DMS79 (cell line): ENCODE measurements around the gene PTPRG.

ENCODE experiments used
- DNase-seq: peaks from one replicate; lab custom pipeline; 2025; lab: John Stamatoyannopoulos, UW

Gene PTPRG

DNA sequence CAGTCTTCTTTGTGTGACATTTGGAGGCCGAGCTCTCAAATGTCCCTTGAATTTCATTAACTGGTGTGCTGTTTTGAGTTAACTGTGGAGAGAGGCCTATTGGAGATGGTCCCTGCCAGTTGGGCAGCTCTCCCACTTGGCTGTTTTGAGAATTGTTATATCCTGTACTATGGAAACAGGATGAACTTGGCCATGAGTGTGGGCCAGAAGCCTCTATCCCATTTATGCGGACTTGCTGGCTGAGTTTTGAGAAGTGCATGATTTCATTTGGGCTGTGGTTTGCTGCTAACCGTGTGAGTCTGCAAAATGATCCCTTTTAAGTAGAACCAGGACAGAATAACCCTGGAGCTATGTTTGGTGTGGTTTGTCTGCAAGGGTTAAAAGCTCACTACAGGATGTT lies 366.0 kb downstream of the PTPRG start:
- no peak for DNase-seq

DNA sequence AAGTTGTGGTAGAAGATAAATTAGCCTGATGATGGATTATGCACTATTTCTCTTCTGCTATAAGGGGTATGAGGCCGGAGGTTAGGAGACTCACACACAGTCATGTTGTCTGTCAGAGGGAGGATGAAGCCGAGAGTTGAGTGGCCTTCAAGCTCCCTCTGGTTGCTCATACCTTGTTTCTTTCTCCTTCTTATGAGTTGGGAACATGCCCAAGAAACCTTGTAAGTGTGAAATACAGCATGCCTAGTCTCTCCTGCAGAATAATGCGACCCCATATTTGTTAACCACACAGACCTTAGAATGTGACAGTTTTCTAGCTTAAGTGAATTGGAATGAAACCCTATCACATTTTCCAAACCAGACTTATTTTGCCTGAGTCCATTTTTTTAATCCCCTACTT lies 366.7 kb downstream of the PTPRG start:
- DNase-seq, result no peak

DNA sequence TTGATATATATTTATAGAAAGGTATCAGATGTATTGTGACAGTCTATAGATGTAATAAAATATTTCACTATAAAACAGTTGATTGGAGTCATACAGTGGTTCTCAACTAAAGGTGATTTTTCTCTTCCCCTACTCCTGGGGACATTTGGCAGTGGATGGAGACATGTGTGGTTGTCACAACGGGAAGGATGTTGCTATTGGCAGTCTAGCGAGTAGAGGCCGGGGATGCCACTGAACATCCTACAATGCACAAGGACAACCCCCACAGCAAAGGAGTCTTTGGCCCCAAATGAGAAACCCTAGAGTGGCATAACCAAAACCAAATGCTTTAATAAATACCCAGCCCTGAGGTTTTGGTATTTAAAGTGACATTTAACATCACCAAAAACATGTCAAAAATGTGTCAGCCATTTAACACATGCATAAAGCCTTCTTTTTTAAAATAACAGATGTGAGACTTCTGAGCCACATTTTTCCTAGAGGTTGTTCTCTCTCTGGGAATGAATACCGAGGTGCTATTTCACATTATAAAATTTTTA lies 367.5 kb downstream of the PTPRG start:
- no peak for DNase-seq

DNA sequence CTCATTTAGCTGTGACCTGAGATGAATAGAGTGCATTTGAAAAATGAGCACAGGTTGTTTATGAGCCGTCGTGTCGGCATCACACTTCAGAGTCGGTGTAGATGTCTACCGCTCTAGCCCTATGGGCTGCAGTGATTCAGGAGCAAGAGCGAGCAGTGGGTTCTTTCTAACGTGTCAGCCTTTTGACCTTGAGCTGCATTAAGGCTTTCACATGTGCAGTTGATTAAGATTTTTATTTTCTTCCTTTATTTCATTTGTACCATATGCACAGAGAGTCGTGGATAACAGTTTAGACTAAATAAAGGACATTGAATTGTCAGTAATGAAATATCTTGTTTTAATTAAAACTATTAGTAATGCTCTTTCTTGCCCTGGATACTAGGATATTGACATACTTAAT lies 368.2 kb downstream of the PTPRG start:
- DNase-seq, result no peak

DNA sequence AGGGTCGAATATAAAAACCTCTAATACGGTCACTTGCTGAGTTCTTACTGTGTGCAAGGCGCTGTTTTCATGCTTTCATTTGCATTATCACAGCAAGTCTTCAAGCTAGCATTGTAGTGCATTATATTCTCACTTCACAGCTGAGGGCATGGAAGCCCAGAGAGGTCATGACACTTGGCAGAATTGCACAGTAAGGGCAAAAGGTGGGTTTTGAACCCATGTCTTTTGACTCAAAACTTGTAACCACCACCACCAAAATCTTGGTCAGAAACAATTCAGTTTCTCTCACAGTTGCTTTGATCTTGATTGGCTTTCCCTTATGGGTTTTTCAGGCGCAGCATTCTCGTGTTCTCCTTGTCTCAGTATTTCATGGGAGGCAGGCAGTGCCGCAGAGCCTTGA lies 371.1 kb downstream of the PTPRG start:
- no peak for DNase-seq

DNA sequence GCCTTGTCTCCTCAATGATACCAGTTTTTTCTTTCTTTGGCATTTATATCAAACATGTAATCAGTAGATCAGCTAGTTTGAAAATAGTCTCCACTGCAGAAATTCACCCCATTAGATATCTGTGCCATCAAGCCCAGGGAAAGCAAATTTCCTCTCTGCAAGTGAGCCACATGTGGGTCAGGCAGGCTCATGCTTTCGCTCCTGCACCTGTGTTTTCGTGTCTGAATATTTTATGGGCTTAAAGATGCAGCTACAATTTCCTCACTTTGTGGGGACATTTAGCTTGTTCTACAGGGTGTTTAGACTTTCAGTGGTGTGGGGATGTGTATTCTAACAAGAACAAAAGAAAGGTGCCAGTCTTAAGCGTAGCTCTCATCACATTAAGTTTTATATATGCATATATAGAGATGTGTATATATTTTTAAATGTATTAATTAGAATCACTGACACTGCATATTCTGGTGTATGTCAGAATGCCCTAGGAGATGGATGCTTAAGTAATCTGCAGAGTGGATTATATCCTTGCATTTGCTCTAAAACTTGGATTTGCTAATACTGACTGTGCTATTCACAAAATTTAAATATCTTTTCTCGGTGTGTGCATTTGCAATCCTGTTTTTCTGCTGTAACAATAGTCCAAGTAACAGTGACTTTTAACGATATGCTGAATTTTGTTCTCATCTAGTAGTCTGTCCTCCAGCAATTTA lies 372.6 kb downstream of the PTPRG start:
- no peak for DNase-seq

DNA sequence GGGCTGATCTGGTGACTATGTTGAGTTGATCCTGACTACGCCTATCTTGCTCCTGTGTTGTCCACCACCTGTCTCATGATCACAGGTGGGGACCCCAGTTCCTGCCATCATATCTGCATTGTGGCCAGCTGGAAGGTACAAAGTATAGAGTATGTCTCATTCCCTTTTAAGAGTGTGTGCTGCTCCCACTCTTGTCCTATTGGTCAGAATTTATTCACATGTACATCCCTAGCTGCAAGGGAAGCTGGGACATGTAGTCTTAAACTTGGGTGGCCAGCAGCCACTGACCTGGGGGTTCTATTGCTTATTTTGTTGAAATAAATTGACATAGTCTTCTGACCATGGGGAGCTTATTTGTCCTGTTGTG lies 373.1 kb downstream of the PTPRG start:
- no peak for DNase-seq

DNA sequence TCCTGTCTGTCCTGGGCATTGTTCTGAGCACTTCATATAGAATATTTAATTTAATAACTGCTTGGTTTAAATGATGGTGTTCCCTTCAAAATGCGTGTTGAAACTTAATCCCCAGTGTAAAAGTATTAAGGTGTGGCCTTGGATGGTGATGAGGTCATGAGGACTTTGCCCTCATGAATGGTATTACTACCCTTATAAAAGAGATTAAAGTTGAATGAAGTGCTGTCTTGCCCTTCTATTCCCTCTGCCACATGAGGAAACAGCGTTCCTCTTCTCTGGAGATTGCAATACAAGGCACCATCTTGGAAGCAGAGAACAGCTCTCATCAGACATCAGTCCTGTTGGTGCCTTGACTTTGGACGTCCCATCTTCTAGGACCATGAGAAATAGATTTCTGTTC lies 374.4 kb downstream of the PTPRG start:
- DNase-seq, result no peak

DNA sequence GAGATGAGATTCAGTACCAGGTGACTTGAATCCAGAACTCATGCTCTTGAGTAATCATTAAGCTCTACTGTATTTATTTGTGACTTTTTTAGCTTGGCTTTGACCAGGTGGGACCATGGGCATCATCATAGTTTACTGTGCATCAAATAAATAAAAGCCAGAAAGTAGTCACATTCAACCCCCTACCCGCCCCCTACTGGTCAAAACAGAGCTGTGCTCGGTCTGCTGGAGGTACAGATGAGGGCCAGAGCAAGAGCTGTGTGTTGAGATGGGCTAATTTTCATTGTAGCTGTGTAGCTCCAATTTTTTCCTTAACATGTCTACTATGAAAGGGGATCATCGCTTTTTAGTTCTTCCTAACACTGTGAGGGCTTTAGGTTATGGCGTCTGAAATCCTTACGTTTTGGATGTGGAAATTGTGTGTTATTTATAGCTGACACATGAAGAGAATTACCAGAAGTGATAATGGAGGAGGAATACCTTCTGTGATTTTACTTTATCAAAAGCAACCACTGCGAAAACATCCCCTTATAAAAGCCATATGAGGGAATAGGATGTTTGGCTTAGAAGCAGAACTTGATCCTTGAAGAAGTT lies 375.1 kb downstream of the PTPRG start:
- no peak for DNase-seq

DNA sequence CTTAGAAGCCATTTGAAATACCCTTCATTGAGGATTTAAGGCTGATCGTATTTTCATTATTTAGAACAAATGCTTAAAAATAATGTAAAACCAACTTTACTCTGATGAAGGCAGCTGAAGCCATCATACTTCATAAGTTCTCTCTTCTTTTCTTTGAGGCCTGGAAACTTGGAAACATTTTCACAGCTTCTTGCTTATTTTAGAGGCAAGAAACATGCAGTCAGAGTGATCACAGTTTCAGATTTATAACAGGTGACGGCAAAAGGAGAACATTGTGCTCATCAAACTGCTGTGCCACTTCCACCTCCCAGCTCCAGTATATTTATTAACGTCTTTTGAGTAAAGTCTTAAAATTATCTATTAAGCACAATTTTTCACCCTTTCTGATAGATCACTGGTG lies 376.1 kb downstream of the PTPRG start:
- no peak for DNase-seq

DNA sequence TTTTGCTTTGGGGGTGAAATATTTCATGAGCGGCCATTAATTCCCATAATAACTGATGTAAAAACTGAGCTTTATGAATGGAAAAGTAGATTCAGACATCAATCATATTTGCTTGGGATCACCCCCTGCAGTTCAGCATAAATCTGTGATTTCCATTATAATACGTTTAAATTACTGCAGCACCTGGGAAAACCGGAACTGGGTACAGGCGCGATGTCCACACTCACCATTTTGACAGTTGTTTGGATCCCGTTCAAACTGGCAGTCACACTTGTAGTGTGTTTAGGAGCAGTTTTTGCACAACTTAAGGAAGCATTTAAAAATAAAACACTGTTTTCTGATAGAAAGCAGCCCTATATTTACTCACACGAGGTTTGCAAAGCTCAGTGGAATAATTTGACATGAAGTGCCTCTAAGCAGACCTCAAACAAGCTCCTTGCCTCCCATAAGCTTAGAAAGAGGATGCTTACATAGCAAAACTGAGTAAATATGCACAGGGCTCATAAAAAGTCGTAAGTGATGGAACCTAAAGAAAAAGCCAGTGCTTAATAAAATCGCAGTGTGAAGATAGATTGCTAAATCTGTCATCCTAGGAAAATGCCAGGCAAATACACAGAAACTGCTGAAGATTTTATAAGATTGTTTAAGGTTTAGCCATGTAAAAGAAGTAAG lies 377.6 kb downstream of the PTPRG start:
- no peak for DNase-seq

DNA sequence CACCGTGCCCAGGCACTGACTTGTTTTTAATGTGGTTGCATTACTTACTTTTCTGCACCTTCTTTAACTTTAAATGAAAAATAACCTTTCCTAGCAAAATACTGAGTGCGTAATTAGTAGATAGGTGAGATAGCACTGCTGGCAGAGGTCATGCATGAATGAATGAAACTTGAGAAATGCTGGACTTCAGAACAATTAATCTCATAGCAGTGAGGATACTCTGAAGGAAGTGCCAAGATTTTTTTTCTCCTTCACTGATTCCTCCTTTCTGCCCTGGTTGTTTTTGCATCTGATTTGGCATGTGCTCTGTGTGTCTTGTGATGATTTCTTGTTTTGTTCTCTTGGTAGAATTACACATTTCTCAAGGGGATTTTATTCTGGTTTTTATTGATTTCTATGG lies 378.9 kb downstream of the PTPRG start:
- no peak for DNase-seq

DNA sequence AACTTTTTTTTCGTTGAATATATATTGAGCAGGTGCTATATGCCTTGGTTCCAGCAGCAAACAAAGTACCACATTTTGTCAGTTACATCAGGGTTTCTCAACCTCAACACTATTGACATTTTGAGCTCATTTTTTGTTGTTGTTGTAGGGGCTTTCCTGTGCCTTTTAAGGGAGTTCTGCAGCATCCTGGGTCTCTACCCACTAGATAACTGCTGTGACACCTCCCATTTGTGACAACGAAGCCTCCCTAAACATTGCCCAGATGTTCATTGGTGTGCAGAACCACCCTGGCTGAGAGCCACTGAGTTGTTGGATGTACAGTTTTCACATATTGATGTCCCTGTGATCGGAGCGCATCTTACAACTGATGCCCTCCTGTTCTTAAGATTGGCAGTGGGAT lies 382.6 kb downstream of the PTPRG start:
- no peak for DNase-seq

DNA sequence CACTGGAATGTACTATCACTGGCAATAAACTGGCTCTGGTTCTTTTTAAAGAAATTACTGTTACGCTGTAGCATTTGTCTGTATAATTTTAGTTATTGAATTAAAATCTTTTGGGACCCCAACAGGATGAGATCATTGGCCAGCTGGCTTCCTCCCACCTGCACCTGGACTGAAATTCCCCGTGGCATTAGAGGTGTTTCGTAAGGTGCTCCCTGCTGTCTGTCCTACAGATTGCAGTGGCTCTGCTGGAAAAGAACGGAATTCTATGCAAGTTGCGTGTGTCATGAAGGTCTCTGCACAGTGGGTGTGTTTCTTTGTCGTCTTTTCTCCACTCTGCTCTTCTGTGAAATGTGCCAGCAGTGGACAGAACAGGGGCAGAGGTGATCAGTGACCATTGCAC lies 383.4 kb downstream of the PTPRG start:
- no peak for DNase-seq

DNA sequence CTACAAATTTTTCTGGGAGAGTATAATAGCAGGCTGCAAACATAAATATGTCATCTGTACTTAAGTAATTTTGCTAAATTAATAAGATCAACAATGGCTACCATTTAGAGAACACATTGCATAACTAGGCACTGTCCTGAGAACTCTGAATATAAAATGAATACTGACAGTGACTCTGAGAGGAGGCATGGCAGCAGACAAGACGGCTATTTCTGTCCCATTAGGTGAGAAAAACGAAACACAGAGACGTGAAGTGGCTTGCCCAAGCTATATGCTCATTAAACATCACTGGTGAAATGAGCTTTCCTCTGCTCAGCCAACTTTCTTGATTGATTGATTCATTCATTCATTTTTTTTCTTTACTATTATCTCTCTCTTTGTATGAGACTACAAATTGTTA lies 384.3 kb downstream of the PTPRG start:
- DNase-seq, result no peak

DNA sequence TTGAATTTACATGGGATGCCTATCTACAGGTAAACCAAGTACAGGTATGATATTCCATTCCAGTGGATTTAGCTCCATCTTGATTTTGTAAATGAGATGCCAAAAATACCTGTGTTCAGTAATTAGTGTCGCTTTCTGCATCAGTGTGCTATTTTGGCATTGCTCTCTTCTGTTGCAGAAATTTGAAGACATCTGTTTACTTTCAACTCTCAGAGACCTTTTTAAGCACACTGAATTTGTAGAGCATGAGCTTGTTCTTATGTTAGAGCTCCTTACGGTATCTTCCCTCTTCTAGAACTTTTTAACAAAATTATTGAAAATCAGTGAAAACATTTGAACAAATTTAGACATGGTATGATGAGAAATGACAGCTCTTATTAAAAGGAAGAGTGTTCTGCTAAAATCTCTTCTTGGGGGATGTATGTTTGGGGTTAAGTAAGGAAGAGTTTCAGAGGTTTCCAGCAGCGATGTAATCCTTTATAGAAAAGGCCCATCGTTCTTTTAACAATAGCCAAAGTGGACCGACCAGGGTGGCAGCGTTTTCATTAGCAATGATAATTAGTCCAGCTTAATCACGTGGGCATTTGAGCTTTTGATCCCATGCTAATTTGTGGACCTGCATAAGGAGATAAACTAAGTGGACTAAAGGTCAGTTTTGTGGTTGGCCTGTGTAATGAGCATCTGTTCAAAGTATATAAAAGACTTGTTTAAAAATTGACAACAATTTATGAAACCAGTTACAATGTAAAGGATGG lies 385.4 kb downstream of the PTPRG start:
- no peak for DNase-seq

DNA sequence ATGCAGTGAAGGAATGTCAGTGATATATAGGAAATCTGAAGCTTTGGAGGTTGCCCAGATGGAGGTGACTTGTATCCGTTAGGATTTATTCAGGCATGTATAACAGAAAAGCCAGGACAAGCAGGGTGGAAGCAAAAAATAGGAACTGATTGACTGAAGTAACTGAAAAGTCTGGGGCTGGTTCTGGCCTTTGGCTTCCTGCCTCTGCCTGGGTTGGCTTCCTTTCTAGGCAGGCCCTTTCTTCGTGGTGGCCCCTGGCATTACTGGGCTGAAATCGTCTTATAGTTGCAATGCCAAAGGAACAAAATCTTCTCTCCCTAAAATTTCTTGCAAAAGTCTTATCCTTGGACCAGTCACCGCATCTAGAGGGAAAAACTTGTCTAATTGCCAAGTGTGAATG lies 386.1 kb downstream of the PTPRG start:
- DNase-seq, result no peak

DNA sequence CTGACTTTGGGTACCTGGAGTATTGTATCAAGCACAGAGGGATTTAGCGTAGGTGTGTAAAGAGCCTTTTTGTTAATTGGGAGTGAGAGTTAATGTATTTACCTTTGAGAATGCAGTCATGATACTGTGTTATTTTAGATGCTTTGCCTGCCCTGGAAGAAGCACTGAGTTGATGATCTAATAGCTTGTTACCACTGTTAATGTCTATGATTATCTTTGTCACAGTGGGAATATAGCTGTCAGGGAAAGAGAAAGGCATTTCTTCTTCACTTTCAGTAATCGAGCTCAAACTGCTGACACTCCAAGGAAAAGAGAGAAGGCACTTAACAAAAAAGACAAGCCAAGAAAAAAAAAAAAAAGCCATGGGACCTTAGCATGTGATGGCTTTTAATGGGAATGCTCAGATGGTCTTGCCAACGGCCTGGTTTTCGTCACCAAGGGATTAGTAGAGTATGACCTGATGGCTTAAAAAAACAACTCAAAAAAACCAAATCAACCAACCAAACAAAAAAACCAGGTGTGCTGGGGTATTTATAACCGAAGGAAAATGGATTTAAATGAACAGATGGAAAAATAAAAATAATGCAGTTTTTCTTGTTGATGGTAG lies 387.4 kb downstream of the PTPRG start:
- no peak for DNase-seq

DNA sequence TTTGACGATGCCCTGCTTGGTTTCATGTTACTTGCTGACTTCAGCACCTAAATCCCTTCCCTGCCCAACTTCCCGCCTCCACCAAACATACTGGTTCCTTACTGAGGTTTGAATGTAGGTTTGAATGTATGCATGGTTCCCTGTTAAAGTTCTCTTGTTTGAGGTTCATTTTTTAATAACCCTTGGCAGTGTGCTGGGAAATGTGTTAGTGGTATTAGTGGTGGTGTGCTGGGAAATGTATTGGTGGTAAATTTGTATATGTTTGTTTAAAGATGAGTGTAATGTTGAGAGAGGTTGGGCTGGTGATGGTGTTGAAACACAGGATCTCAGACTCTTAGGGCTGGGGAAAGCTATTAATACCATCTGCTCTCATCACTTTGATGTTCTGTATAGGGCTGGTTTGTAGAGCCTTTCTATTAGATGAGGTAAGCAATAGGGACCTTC lies 392.7 kb downstream of the PTPRG start:
- no peak for DNase-seq

DNA sequence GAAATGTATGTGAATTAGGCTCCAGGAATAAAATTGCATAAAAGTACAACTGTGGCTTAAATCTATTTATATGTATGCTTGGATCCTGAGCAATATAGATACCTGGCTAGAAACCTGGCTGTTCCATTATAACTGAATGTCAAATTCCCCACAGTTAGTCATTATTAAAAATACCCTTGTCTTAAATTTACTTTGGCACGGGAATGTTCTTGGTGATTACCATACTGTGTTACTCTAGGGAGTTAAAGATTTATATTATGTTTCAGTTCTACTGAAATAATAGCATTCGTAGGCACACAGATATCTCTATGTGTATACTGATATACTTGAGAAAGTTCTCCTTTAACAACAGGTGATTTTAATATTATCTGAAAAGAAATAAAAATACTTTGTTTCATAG lies 394.1 kb downstream of the PTPRG start:
- DNase-seq, result no peak

DNA sequence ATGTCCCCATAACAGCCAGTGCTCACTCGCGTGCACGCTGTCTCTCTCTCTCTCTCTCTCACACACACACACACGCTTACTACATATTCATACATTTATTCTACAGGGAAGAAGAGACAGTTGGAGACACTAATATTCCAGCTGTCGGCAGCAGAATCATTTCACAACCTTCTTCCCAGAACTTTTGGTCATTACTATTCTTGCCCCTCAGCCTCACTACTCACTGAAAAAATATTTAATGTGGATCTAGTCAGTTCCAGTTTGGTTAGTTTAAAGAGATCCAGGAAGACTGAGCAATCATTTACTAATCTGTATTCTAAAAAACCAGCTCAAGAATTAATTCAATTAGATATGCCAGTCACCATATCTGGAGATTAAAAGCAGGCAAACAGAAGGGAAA lies 394.9 kb downstream of the PTPRG start:
- no peak for DNase-seq

DNA sequence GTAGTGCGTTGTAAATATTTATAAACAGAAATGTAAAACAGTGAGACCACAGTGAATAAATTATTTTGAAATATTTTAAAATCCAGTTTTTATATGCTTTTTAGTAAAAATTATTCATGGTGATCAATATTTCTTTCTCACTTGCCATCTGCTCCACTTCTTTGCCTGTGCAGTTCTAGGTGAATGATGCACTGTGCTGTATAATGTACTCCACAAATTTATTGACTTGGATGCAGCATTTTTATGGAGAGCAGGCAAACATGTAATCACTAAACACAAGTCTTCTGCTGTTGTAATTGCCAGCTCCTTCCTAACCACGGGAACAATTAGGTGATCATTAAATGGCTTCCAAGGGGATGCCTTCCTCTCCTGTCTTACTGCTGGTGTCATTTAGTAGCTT lies 395.9 kb downstream of the PTPRG start:
- no peak for DNase-seq
